Right atrium auricular region (tissue), 2 donors: ENCODE measurements around the gene SPRED3. TPM values are rescaled to one million over a fixed set of nuclear protein-coding genes. Genes with fewer than 3 reads are reported as not detected.

Experiments
- DNase-seq: peaks from one replicate; pipeline ENCODE4 v3.0.0-alpha.2; 2019; ENCODE audit warnings: low spot score
- H3K27ac ChIP-seq, 2 donors: fragments of 200-600 bp; sonication (generic); 1 replicate in 1 of 2; 2 replicates in 1 of 2; pipeline ENCODE4 v1.5.1; 2016 to 2019
- H3K27me3 ChIP-seq, 2 donors: fragments of 200-600 bp; sonication (generic); one replicate each; pipeline versions ENCODE4 v1.5.1 to v1.6.0; 2017 to 2019
- H3K36me3 ChIP-seq: fragments of 200-600 bp; sonication (generic); one replicate; pipeline ENCODE4 v1.5.1; 2016
- H3K4me1 ChIP-seq, 2 donors: fragments of 200-600 bp; sonication (generic); one replicate each; pipeline versions ENCODE4 v1.5.1 to v1.6.0; 2017 to 2019
- H3K4me3 ChIP-seq, 2 donors: fragments of 200-600 bp; sonication (generic); 1 replicate in 1 of 2; 2 replicates in 1 of 2; pipeline ENCODE4 v1.5.1; 2017 to 2019; ENCODE audit warnings: mild to moderate bottlenecking in 1 of 2, moderate library complexity in 1 of 2
- H3K9me3 ChIP-seq, 2 donors: fragments of 200-600 bp; sonication (generic); one replicate each; pipeline ENCODE4 v1.5.1; 2019
- CTCF ChIP-seq, 2 donors: fragments of 200-600 bp; sonication (generic); IDR thresholded peaks; one replicate each; pipeline ENCODE4 v1.5.1; 2019; ENCODE audit warnings: antibody characterized with exemption in 2 of 2
- total RNA-seq, 2 donors: library from RNA; depleted of rRNA; stranded (reverse); fragments of >200 nt; gene quantifications; one replicate each; pipeline ENCODE4 v1.1.0, GENCODE V29; 2016

SPRED3 gene
- total RNA-seq, 2 donors from 2014 or later, result 0.56 to 0.67 TPM

- DNase-seq, result no peak
- no peak for TF ChIP-seq CTCF (IDR thresholded peaks at IDR 0.05)
- no peak overlapping the region for H3K27ac ChIP-seq
Observed at GRCh38 chr19:38386300-38386970, 2.1 kb upstream of the SPRED3 start.

GRCh38 chr19:38386971-38387549 is 1.4 kb upstream of the SPRED3 start:
- H3K27ac ChIP-seq, result peak overlapping the region; percentile 54 to 61
- no peak for TF ChIP-seq CTCF (IDR thresholded peaks at IDR 0.05)
- H3K27me3 ChIP-seq, result no peaks in the 10 kb centered on the region
- peaks cover 35% of the 10 kb centered on the region for H3K36me3 ChIP-seq
- peaks cover 0 to 46% of the 10 kb centered on the region in 2 donors for H3K4me1 ChIP-seq
- H3K9me3 ChIP-seq, result no peaks in the 10 kb centered on the region
- H3K4me3 ChIP-seq, result peak overlapping the region; percentile 47 to 57
- DNase-seq, result no peak

More at GRCh38 chr19:38386300-38386970, 2.1 kb upstream of the SPRED3 start:
- Histone ChIP-seq H3K4me3 (peak overlapping the region in 1 of 2 donors; percentile 57), H3K4me1 (peaks cover 0 to 46% of the 10 kb centered on the region in 2 donors), H3K9me3 (no peaks in the 10 kb centered on the region), H3K27me3 (no peaks in the 10 kb centered on the region), H3K36me3 (peaks cover 41% of the 10 kb centered on the region)

- no peak for TF ChIP-seq CTCF (IDR thresholded peaks at IDR 0.05)
- peaks cover 28% of the 10 kb centered on the region for H3K36me3 ChIP-seq
- peak within 1 kb of the TSS; percentile 54 to 61 for H3K27ac ChIP-seq
- peak; percentile 77 for DNase-seq
- peaks cover 0 to 46% of the 10 kb centered on the region in 2 donors for H3K4me1 ChIP-seq
- no peaks in the 10 kb centered on the region for H3K9me3 ChIP-seq
- H3K27me3 ChIP-seq, result no peaks in the 10 kb centered on the region
- H3K4me3 ChIP-seq, result peak within 1 kb of the TSS; percentile 47 to 57
Observed at GRCh38 chr19:38387550-38388348, 748 bp upstream of the SPRED3 start, which contains the start of gene GGN. Gene GGN (minus strand): TSS chr19:38388034. CDS start chr19:38387261, 773 bp downstream.

GRCh38 chr19:38389101-38389925 is 816 bp downstream of the SPRED3 start:
- DNase-seq, result no peak
- Histone ChIP-seq H3K4me1 (peaks cover 0 to 46% of the 10 kb centered on the region in 2 donors), H3K27ac (peak overlapping the region; percentile 52 to 61), H3K27me3 (no peaks in the 10 kb centered on the region), H3K4me3 (peak overlapping the region; percentile 47 to 57), H3K9me3 (no peaks in the 10 kb centered on the region), H3K36me3 (peaks cover 13% of the 10 kb centered on the region)
- TF ChIP-seq CTCF (IDR thresholded peaks at IDR 0.05), result no peak
